HCT116 (cell line): ENCODE results near the gene ANKRD6.

Source experiments
- CEBPB ChIP-seq: IDR thresholded peaks from 2 replicates; pipeline ENCODE4 v1.6.1; 2012; ENCODE audit warnings: low read depth
- CTCF ChIP-seq, 3 experiments: fragments of 200-600 bp in 1 of 3; sonication (generic) in 1 of 3; IDR thresholded peaks in 2 of 3; conservative IDR thresholded peaks in 1 of 3; 2 replicates each; pipeline ENCODE4 v1.5.1; 2012 to 2017; ENCODE audit warnings: low read depth in 2 of 3, low read length in 2 of 3, antibody characterized with exemption in 1 of 3, borderline replicate concordance in 1 of 3, control low read depth in 1 of 3, mild to moderate bottlenecking in 1 of 3, mixed read lengths in 1 of 3, mixed run types in 1 of 3, moderate library complexity in 1 of 3; ENCODE audit not compliant: insufficient read depth in 1 of 3
- YY1 ChIP-seq: IDR thresholded peaks from 2 replicates; pipeline ENCODE4 v1.6.1; 2011; ENCODE audit warnings: low read length, low read depth, moderate library complexity, mild to moderate bottlenecking; ENCODE audit not compliant: insufficient replicate concordance; ENCODE audit errors: extremely low read depth

- TF ChIP-seq YY1 (no peak), CTCF (IDR thresholded peaks at IDR 0.05 in 2 of 3, conservative IDR thresholded peaks at IDR 0.05 in 1 of 3; ENCODE audit: borderline replicate concordance in 1 of 3, insufficient read depth in 1 of 3, low read depth in 2 of 3, low read length in 2 of 3) (no peak), CEBPB (no peak)
These were observed 114.3 kb downstream of the ANKRD6 start for GRCh38 chr6:89547281-89547680.
